GM21528 (cell line): ENCODE measurements around the gene GABRG2.

Source experiments
- ATAC-seq: cut with Tn5 transposase; IDR thresholded peaks from one replicate; pipeline ENCODE4 v1.9.1; 2021; ENCODE audit warnings: mild to moderate bottlenecking, moderate library complexity; ENCODE audit not compliant: unreplicated experiment, low FRiP score

The GABRG2 gene

GRCh38 chr5:162187371-162187770, 119.8 kb downstream of the GABRG2 start:
- ATAC-seq: no peak

GRCh38 chr5:162189719-162190118, 122.1 kb downstream of the GABRG2 start:
- ATAC-seq: no peak

GRCh38 chr5:162193012-162193411, 125.4 kb downstream of the GABRG2 start:
- no peak for ATAC-seq

GRCh38 chr5:162196351-162196750, 128.8 kb downstream of the GABRG2 start:
- no peak for ATAC-seq

- ATAC-seq: no peak
Measured at GRCh38 chr5:162202285-162202880, 134.8 kb downstream of the GABRG2 start.
